HuH-7 (cell line): Measurements from ENCODE around the gene CABLES1.
"Not testable (repeated sequence)": the region's sequence is repeated elsewhere in the genome, so short reads cannot be mapped to it uniquely, and the experiment has no call there.

Experiments
- DNase-seq: peaks from one replicate; pipeline ENCODE4 v3.0.0; 2011; ENCODE audit warnings: low spot score

The CABLES1 gene

DNA sequence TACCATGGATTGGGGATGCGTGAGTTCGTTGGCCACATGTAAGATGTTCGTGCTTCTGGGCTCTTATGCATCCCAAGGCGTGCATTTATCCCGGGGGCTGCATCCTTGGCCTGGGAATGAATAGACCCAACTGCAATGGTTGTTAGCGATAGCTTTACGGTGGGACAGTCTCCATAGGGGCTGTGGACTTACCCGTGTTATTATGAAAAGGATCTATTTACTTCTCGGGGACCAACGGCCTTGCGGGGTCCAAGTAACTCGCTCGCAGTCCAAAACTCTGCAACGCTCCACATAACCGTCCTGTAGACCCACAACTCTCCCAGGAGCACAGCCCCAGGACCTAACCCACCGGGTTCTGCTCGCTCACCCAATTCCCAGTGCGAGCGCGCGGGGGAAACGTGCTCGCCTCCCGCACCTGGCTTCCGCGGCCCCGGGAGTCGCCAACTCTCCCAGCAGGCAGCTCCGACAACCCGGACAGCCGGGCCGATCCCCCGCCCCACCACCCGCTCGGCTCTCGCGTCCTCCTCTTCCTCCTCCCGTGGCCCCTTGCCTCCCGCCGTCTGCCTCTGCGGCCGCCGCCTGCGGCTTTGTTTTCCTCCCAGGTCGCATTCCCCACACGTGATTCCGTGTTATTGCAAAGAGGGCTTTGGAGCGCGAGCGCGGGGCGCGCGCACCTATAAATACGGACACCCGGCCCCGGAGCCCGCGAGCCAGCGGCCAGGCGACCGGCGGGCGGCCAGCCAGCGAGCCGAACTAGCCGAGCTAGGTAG, at the start of gene CABLES1:
CABLES1 (plus strand) TSS at position 706 of the 770 bp plus-strand sequence. CDS start 278 bp downstream, outside the sequence.
- DNase-seq = peak; percentile 67

GRCh38 chr18:23087352-23087751, 47.9 kb upstream of the CABLES1 start:
- DNase-seq = no peak

GRCh38 chr18:23088310-23088709, 47.0 kb upstream of the CABLES1 start:
- no peak for DNase-seq

DNA sequence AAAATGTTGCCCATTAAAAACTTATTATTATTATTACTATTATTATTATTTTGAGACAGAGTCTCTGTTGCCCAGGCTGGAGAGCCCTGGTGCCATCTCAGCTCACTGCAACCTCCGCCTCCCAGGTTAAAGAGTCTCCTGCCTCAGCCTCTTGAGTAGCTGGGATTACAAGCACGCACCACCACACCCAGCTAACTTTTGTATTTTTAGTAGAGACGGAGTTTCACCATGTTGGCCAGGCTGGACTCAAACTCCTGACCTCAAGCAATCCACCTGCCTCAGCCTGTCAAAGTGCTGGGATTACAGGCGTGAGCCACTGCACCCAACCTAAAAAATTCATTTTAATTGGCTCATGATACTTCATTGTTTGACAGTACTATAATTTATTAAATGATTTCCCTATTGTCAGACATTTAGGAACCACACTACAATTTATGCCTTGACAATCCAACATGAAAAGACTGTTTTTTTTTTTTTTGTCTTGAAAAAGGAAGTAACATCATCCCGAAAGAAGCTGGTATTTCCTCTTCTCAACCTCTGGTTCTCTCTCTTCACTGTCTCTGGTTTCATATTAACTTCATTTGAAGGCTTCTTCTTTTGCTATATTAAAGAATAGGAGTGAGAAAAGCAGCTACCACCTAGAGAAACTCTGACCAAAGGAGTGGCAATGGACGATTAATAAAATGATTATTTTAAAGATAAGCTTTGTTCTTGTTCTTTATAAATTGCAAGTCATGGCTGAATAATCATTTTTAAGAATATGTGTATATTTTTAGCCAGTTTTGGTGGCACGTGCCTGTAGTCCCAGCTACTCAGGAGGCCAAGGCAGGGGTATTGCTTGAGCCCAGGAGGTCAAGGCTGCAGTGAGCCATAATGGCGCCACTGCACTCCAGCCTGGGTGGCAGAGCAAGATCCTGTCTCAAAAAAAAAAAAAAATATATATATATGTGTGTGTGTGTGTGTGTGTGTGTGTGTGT, 44.0 kb upstream of the CABLES1 start:
- DNase-seq = not testable (repeated sequence)

DNA sequence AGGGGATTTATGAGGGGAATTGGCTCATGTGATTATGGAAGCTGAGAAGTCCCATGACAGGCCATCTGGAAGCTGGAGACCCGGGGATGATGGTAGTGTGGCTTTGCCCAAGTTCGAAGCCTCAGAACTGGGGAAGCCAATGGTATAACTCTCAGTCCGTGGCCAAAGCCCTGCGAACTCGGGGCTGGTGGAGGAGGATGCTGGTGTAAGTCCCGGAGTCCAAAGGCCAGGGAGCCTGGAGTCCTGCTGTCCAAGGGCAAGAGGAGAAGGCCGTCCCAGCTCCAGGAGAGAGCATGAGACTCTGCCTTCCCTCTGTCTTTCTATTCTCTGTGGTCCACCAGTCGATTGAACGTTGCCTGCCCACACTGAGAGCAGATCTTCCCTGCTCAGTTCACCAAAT, 43.2 kb upstream of the CABLES1 start:
- no peak for DNase-seq

DNA sequence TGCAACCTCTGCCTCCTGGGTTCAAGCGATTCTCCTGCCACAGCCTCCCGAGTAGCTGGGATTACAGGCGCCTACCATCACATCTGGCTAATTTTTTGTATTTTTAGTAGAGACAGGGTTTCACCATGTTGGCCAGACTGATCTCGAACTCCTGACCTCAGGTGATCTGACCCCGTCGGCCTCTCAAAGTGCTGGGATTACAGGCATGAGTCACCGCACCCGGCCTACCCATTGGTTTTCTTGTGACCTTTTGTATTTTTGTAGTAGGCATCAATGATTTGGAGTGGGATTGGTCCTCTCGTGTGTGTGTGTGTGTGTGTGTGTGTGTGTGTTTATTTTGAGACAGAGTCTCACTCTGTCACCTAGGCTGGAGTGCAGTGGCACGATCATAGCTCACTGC, 42.2 kb upstream of the CABLES1 start:
- not testable (repeated sequence) for DNase-seq

DNA sequence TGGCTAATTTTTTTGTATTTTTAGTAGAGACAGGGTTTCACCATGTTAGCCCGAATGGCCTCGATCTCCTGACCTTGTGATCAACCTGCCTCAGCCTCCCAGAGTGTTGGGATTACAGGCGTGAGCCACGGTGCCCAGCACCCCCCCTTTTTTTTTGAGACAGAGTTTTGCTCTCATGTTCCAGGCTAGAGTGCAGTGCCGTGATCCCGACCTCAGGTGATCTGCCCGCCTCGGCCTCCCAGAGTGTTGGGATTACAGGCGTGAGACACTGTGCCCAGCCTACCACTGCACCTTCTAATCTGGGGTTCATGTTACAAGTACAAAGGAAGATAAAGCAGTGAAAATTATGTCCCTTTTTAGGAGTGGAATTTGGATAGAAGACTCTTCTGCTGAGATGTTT, 41.5 kb upstream of the CABLES1 start:
- DNase-seq = no peak

DNA sequence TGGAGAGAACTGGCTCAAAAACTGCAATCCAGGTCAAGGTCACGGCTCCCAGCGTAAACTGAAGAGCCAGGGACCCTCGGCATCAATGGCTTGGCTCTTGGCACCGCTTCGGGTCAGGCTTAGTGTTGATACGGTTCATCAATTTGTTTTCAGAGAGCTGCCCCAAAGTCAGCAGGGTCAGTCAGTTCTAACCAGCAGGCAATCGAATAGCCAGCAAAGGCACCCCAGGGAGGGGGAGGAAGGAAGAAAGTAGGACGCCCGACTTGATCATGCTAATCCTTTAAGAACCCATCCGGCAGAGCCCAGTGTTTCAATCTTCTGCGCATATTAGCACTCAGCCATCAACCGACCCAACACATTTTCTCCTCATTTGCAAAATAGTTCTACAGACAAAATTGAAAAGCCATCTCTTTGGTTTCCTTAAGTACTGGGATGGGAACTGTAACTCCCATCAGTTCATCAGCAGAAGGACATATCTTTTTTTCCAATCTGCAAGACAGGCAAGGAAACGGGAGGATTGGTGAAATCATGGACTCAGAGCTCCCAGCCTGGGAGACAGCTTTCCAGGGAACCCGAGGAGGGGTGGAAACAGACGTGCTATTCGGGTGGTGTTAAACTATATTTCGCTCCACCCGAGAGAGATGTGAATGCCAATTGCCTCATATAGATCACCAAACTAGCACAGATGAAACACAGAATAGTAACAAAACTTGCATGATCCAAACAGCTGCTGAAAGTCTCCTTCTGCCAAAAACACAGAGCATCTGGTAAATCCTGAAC, 40.7 kb upstream of the CABLES1 start:
- DNase-seq = no peak

DNA sequence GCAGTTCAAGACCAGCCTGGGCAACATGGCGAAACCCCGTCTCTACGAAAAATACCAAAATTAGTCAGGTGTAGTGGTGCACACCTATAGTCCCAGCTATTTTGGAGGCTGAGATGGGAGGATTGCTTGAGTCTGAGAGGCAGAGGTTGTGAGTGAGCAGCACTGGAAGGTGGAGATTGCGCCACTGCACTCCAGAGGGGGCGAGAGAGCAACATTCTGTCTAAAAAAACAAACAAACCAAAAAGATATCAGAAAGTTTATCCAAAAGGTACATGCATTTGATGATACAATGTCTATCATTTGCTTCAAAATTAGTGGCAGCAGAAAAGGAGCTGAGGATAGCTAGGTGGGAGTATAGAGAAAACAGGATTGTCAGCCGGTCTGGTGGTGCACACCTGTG, 39.8 kb upstream of the CABLES1 start:
- DNase-seq = no peak

GRCh38 chr18:23097016-23097415, 38.3 kb upstream of the CABLES1 start:
- DNase-seq = not testable (repeated sequence)

GRCh38 chr18:23099621-23100020, 35.7 kb upstream of the CABLES1 start:
- DNase-seq = peak; percentile 20

DNA sequence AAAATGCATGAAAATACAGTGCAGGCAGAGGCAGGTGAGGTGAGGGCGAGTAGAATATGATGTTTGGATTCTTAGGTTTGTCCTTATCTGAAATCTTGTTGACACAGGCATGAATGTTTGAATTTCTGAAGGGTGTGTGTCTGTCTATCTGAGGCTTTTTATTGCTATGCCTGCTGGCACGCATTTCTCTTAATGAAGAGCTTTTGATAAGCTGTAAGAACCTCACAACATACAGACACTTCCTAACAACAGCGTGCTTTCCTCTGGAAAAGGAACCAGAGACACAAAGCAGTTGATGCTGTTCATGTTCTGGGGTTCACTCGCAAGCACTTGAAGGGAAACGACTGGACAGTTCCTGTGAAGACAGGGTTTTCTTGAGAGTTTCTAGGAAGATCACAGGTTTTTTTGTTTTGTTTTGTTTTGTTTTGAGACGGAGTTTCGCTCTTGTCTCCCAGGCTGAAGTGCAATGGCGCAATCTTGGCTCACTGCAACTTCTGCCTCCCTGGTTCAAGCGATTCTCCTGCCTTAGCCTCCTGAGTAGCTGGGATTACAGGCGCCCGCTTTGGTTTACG, 33.3 kb upstream of the CABLES1 start:
- DNase-seq = no peak

- no peak for DNase-seq
Measured at GRCh38 chr18:23102493-23103261, 32.6 kb upstream of the CABLES1 start.

GRCh38 chr18:23103449-23103848, 31.8 kb upstream of the CABLES1 start:
- DNase-seq = no peak

GRCh38 chr18:23105030-23105429, 30.3 kb upstream of the CABLES1 start:
- DNase-seq = no peak

GRCh38 chr18:23105581-23106219, 29.6 kb upstream of the CABLES1 start:
- DNase-seq = no peak

- DNase-seq = peak; percentile 35
Measured at GRCh38 chr18:23106575-23106974, 28.7 kb upstream of the CABLES1 start.

DNA sequence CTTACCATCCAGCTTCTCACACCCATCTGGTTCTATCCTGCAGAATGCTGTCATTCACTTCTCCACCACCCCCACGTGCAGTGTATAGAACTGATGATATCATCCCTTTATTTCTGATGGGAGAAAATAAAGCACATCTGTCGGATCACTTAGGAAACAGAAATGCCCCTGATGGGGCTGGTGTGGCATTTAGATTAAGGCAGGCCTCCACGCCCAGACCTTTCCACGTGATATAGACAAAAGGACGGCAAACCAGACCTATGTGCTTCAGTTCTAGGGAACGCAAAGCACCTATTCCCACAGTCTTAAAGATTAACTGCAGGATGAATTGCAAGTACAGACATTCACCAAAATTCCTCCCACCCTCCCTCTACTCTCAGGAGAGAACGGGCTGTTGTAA, 27.6 kb upstream of the CABLES1 start:
- no peak for DNase-seq

- no peak for DNase-seq
Measured at GRCh38 chr18:23108496-23108895, 26.8 kb upstream of the CABLES1 start.

DNA sequence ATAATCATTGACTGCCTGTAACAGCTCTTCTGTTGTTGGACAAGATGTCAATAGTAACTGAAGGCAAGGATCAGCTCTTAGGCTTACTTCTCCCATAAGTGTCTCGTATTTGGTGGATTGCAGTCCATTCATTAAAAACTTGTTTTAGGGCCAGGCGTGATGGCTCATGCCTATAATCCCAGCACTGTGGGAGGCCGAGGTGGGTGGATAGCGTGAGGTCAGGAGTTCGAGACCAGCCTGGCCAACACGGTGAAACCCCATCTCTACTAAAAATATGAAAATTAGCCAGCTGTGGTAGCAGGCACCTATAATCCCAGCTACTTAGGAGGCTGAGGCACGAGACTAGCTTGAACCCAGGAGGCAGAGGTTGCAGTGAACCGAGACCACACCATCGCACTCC, 26.1 kb upstream of the CABLES1 start:
- DNase-seq = not testable (repeated sequence)

- no peak for DNase-seq
Measured at GRCh38 chr18:23113576-23113975, 21.7 kb upstream of the CABLES1 start.
